ENCODE results near the gene EIF4G3. TPM values are rescaled to one million over a fixed set of nuclear protein-coding genes. Genes with fewer than 3 reads are reported as not detected.

EIF4G3 gene
- total RNA-seq, 1 experiment from 2014 or later, result 72.0 TPM

DNA sequence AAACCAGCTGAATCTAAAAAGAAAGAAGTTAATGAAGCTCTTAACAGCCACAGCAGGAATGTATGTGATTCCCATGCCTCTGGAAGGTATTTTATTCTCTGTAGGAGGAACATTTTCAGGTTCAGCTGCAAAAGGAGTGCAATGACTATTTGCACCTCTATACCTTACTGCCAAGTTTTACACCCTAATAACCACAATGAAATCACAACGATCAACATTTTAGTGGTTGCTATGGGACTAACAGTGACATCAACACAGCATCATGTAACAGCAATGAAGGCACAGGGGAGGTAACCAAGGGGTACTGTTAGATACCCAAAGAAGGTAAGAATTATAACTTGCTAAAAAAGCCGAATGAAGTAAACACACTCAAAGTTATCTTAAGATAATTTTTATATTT, 273.3 kb downstream of the EIF4G3 start:
- Histone ChIP-seq H2AK5ac (ENCODE audit: insufficient read length, low read length) (no peak overlapping the region), H2BK12ac (ENCODE audit: insufficient read length, low read depth, low read length) (no peak overlapping the region), H3K79me2 (ENCODE audit: insufficient read depth, low read length) (no peaks in the 10 kb centered on the region), H3K9ac (ENCODE audit: extremely low read depth, insufficient read length, low read length) (no peak overlapping the region), H3K23me2 (ENCODE audit: insufficient read length, low read depth, low read length, poor library complexity, severe bottlenecking) (no peaks in the 10 kb centered on the region), H3K56ac (ENCODE audit: insufficient read length, low read depth, low read length) (no peak overlapping the region), H3K18ac (ENCODE audit: insufficient read length, low read depth, low read length) (no peak overlapping the region), H3K9me3 (ENCODE audit: control insufficient read depth, low read depth, low read length) (no peaks in the 10 kb centered on the region), H2BK5ac (ENCODE audit: insufficient read length, low read length) (no peak overlapping the region), H3K23ac (ENCODE audit: insufficient read length, low read depth, low read length) (no peak overlapping the region), H2BK15ac (ENCODE audit: low read depth, low read length) (no peak overlapping the region), H2BK20ac (ENCODE audit: low read depth, low read length, poor library complexity, severe bottlenecking) (no peak overlapping the region), H4K5ac (ENCODE audit: insufficient read length, low read depth, low read length) (no peak overlapping the region), H3K27me3 (ENCODE audit: insufficient read depth, low read length) (no peaks in the 10 kb centered on the region), H4K91ac (ENCODE audit: insufficient read length, low read depth, low read length) (no peak overlapping the region), H3K14ac (ENCODE audit: insufficient read depth, low read length) (no peak overlapping the region), H3T11ph (ENCODE audit: low read length) (no peak overlapping the region), H2AFZ (ENCODE audit: low read length) (no peak overlapping the region), H3K4me2 (ENCODE audit: insufficient read depth, insufficient read length, low read length) (no peak overlapping the region), H3K4ac (ENCODE audit: low read depth, low read length) (no peak overlapping the region), H4K20me1 (ENCODE audit: control insufficient read depth, insufficient read depth, insufficient read length) (no peaks in the 10 kb centered on the region), H2BK120ac (ENCODE audit: low read depth, low read length, poor library complexity, severe bottlenecking) (no peak overlapping the region), H3K27ac (ENCODE audit: insufficient read length, low read depth, low read length) (no peak overlapping the region), H3K79me1 (ENCODE audit: insufficient read depth, low read depth, low read length, poor library complexity, severe bottlenecking) (no peaks in the 10 kb centered on the region), H4K8ac (replicated peaks; ENCODE audit: insufficient read length, low read depth, low read length) (no peak overlapping the region), H3K4me1 (ENCODE audit: insufficient read depth, low read length) (no peaks in the 10 kb centered on the region; the same call in 1 of the 2 replicates)
- no peak overlapping the region for H3K27ac Mint-ChIP-seq
- TF ChIP-seq, protein P1, sequence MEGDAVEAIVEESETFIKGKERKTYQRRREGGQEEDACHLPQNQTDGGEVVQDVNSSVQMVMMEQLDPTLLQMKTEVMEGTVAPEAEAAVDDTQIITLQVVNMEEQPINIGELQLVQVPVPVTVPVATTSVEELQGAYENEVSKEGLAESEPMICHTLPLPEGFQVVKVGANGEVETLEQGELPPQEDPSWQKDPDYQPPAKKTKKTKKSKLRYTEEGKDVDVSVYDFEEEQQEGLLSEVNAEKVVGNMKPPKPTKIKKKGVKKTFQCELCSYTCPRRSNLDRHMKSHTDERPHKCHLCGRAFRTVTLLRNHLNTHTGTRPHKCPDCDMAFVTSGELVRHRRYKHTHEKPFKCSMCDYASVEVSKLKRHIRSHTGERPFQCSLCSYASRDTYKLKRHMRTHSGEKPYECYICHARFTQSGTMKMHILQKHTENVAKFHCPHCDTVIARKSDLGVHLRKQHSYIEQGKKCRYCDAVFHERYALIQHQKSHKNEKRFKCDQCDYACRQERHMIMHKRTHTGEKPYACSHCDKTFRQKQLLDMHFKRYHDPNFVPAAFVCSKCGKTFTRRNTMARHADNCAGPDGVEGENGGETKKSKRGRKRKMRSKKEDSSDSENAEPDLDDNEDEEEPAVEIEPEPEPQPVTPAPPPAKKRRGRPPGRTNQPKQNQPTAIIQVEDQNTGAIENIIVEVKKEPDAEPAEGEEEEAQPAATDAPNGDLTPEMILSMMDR (conservative IDR thresholded peaks at IDR 0.05), result no peak
- no peak for DNase-seq
- no peaks in the 10 kb centered on the region for H3K27me3 Mint-ChIP-seq (ENCODE audit: low read depth)
- peaks cover 4 to 18% (median 17%) of the 10 kb centered on the region in 3 experiments; a peak in 4 of 7 replicates for H3K36me3 Mint-ChIP-seq (ENCODE audit: insufficient read depth in 1 of 3, low read depth in 3 of 3)
- peaks cover 13% of the 10 kb centered on the region in 2 experiments; a peak in 3 of 4 replicates for H3K4me1 Mint-ChIP-seq
- H3K4me3 Mint-ChIP-seq, result no peak overlapping the region
- no peaks in the 10 kb centered on the region for H3K9me3 Mint-ChIP-seq
- no CpG with 5 or more reads among the region's 2 CpGs for WGBS (ENCODE audit: extremely low coverage, insufficient read length, low lambda C conversion rate)
